Chondrocyte (in vitro differentiated cells): ENCODE results near the gene MAML3. TPM values are rescaled to one million over a fixed set of nuclear protein-coding genes. Genes with fewer than 3 reads are reported as not detected.

Experiments used
- DNase-seq: peaks from one replicate; pipeline ENCODE4 v3.0.0; 2021; ENCODE audit warnings: mixed read lengths, low spot score
- H3K27ac Mint-ChIP-seq: one replicate; pipeline ENCODE4 v1.8.0; 2021; ENCODE audit warnings: mild to moderate bottlenecking, moderate library complexity, mixed read lengths; ENCODE audit not compliant: unreplicated experiment
- H3K27me3 Mint-ChIP-seq: 2 replicates; pipeline ENCODE4 v1.8.0; 2021; ENCODE audit warnings: low read depth, mixed read lengths
- H3K36me3 Mint-ChIP-seq: 2 replicates; pipeline ENCODE4 v1.8.0; 2021; ENCODE audit warnings: low read depth, mixed read lengths
- H3K4me1 Mint-ChIP-seq: 2 replicates; pipeline ENCODE4 v1.8.0; 2021; ENCODE audit warnings: low read depth, mild to moderate bottlenecking, mixed read lengths
- H3K4me3 Mint-ChIP-seq: one replicate; pipeline ENCODE4 v1.8.0; 2021; ENCODE audit warnings: mild to moderate bottlenecking, moderate library complexity, mixed read lengths; ENCODE audit not compliant: unreplicated experiment
- H3K9me3 Mint-ChIP-seq: 2 replicates; pipeline ENCODE4 v1.8.0; 2021; ENCODE audit warnings: low read depth, mixed read lengths
- total RNA-seq: library from RNA; stranded (reverse); gene quantifications from 3 replicates; pipeline ENCODE4 v1.2.1, GENCODE V29; 2021
- TF ChIP-seq, protein P1 (sequence below): fragments of 200-600 bp; sonication (generic); IDR thresholded peaks from 2 replicates; pipeline ENCODE4 v1.5.0; 2021; ENCODE audit warnings: antibody characterized with exemption, mild to moderate bottlenecking, moderate library complexity

Gene MAML3
- total RNA-seq, 1 donor from 2014 or later, result 1.6 TPM

DNA sequence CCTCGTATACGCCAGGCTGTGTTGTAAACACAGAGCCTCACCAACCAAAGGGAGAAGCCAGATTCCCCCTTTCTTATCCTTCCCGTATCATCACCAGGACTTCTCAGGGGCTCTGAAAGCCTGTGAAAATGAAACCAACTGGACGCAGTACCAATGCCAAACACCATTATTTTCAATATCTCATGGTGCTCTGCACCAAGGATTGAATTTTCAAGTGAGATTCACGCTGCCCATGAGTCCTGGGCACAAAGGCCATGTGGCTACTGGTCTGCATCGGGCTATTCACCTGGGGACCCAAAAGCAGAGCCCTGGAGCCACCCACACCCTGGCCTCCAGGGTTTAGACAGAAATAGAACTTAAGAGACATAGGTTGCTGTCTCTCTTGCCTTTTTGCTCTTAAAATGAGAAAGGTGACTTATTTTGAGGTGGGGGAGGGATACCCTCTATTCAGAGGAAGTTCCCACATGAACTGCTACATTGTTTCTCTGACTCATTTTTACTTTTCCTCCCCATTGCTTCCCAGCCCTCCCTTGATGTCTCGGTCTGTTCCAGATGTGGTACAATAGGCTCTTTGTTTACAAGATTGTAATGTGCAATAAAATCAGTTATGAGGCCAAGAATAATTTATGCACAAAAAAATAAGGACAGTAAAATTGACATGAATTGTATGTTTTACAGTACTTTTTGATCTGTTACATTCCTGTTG lies 55.4 kb downstream of the MAML3 start:
- H3K9me3 Mint-ChIP-seq, result no peaks in the 10 kb centered on the region
- no peaks in the 10 kb centered on the region for H3K36me3 Mint-ChIP-seq
- H3K4me1 Mint-ChIP-seq, result peaks cover 69% of the 10 kb centered on the region
- no peak for DNase-seq
- no peak overlapping the region for H3K4me3 Mint-ChIP-seq
- TF ChIP-seq, protein P1, sequence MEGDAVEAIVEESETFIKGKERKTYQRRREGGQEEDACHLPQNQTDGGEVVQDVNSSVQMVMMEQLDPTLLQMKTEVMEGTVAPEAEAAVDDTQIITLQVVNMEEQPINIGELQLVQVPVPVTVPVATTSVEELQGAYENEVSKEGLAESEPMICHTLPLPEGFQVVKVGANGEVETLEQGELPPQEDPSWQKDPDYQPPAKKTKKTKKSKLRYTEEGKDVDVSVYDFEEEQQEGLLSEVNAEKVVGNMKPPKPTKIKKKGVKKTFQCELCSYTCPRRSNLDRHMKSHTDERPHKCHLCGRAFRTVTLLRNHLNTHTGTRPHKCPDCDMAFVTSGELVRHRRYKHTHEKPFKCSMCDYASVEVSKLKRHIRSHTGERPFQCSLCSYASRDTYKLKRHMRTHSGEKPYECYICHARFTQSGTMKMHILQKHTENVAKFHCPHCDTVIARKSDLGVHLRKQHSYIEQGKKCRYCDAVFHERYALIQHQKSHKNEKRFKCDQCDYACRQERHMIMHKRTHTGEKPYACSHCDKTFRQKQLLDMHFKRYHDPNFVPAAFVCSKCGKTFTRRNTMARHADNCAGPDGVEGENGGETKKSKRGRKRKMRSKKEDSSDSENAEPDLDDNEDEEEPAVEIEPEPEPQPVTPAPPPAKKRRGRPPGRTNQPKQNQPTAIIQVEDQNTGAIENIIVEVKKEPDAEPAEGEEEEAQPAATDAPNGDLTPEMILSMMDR, result no peak
- no peaks in the 10 kb centered on the region for H3K27me3 Mint-ChIP-seq
- no peak overlapping the region for H3K27ac Mint-ChIP-seq

DNA sequence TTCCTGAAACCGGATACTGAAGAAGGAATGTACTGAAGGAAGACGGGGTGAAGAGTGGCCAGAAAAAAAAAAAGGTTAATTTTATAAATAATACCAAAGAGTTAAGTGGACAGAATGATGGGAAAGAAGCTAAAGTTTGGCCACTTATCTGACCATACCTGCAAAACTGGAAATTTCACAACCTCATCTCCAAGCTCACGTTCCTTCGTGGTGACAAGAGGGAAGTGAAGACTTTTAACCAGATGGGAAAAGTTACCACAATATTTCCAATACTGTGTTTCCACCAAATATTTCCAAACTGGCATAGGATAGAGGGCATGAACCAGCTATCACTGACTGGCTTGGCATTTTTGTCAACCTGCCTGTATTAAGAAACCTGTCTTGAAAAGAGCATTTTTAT lies 56.4 kb downstream of the MAML3 start:
- Mint-ChIP-seq H3K36me3 (no peaks in the 10 kb centered on the region), H3K4me3 (no peak overlapping the region), H3K27ac (peak overlapping the region; percentile 62), H3K9me3 (no peaks in the 10 kb centered on the region), H3K27me3 (no peaks in the 10 kb centered on the region), H3K4me1 (peaks cover 73% of the 10 kb centered on the region)
- TF ChIP-seq, protein P1, result no peak
- DNase-seq, result no peak

DNA sequence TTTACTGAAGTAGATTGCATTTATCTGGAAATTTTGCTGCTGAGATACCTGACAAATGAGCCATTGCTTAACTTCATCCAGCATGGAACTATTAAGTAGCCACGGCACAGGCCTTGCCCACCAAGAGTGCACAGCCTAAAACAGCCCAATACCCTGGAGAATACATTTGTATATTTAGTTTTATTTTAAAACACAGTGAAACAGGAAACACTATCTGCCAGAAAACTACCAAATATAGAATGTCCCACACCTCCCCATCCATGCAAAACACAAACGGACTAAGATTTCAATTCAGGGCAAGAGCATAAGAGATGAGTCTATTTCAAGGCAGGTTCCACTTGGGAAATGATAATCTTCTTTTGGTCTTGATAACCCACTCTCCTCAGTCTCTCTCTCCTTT lies 57.1 kb downstream of the MAML3 start:
- DNase-seq, result no peak
- Mint-ChIP-seq H3K27me3 (no peaks in the 10 kb centered on the region), H3K27ac (peak overlapping the region; percentile 62), H3K4me3 (peak overlapping the region; percentile 7), H3K9me3 (no peaks in the 10 kb centered on the region), H3K4me1 (peaks cover 79% of the 10 kb centered on the region), H3K36me3 (no peaks in the 10 kb centered on the region)
- TF ChIP-seq, protein P1, result no peak

DNA sequence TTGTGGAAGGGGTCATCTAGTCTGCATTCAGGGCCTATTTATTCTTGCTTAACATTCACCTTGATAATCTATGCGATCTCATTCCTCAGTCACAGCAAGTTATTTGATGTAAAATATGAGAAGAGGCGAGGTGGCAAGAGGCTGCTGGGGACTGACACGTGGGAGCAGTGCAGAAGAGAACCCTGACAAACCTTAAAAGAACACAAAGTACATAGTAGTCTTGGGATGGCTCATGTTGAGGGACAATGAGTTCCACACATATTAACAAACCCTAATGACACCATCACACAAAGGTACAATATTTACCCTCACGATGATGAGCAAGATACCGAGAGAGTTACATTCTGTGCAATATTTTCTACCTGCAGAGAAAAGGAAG lies 57.5 kb downstream of the MAML3 start:
- Mint-ChIP-seq H3K4me3 (no peak overlapping the region), H3K27ac (peak overlapping the region; percentile 62), H3K27me3 (no peaks in the 10 kb centered on the region), H3K4me1 (peaks cover 79% of the 10 kb centered on the region), H3K36me3 (no peaks in the 10 kb centered on the region), H3K9me3 (no peaks in the 10 kb centered on the region)
- DNase-seq, result no peak
- TF ChIP-seq, protein P1, result no peak

DNA sequence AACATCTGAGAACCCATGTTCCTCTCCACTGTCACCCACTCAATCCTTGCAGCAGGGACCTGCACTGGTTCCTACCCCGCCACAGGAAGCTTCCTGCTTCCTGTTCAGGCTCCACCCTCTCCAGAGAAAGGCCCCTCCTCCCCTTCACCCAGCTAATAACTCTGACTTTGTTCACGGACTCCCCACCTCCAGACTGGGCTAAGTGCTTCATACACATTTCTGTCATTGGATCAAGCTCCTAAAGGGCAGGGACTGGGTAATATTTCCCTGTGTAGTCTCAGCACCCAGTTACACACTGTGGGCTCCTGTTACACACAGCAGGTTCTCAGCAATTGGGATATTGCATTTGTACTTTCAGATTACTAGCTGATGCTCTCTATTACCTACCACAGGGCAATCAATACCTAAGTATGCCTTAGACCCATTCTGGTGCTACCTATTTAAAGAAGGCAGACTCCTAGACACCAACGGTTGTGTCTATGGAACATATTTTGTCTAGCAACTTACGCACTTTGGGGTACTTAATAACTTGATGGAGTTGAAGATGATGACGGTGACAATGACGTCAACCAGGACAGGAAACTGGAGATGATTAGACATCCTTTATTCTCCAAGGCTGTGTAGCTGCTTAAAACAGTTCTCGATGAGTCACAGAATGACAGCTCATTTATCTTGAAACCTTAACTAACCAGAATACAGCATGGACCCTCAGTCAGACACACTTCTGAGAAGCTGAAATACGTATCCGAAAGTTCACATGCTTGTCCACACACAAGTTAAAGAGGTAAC lies 58.1 kb downstream of the MAML3 start:
- Mint-ChIP-seq H3K4me1 (peaks cover 79% of the 10 kb centered on the region), H3K27ac (peak overlapping the region; percentile 46), H3K36me3 (no peaks in the 10 kb centered on the region), H3K4me3 (no peak overlapping the region), H3K27me3 (no peaks in the 10 kb centered on the region), H3K9me3 (no peaks in the 10 kb centered on the region)
- TF ChIP-seq, protein P1, result no peak
- no peak for DNase-seq
